GM23338 (cell line): ENCODE data around the gene TAF4. TPM values are rescaled to one million over a fixed set of nuclear protein-coding genes. Genes with fewer than 3 reads are reported as not detected.

Experiments used
- ATAC-seq: fragments of 200-7000 bp; cut with Tn5 transposase; 3 replicates; pipeline ENCODE4 v1.9.1; 2020
- DNase-seq: peaks from one replicate; pipeline ENCODE4 v3.0.0-alpha.2; 2015; ENCODE audit warnings: low spot score
- H2AFZ ChIP-seq: fragments of 200-600 bp; sonication (generic); 2 replicates; pipeline ENCODE4 v1.8.0; 2016; ENCODE audit warnings: antibody characterized with exemption, mild to moderate bottlenecking, moderate library complexity
- H3F3A ChIP-seq: fragments of 200-600 bp; sonication (generic); replicated peaks from 2 replicates; pipeline ENCODE4 v1.8.0; 2017; ENCODE audit warnings: antibody characterized with exemption, mixed run types, low read depth
- H3K27ac ChIP-seq: fragments of 200-600 bp; sonication (generic); 2 replicates; pipeline ENCODE4 v1.6.1; 2016; ENCODE audit warnings: low read depth
- H3K27me3 ChIP-seq: fragments of 200-600 bp; sonication (generic); 2 replicates; pipeline ENCODE4 v1.8.0; 2016; ENCODE audit warnings: mild to moderate bottlenecking, mixed run types, moderate library complexity; ENCODE audit not compliant: insufficient read depth
- H3K36me3 ChIP-seq: fragments of 200-600 bp; sonication (generic); 2 replicates; pipeline ENCODE4 v1.8.0; 2016; ENCODE audit warnings: mild to moderate bottlenecking; ENCODE audit not compliant: insufficient read depth
- H3K4me1 ChIP-seq: fragments of 200-600 bp; sonication (generic); 2 replicates; pipeline ENCODE4 v1.8.0; 2016; ENCODE audit warnings: mild to moderate bottlenecking, moderate library complexity; ENCODE audit not compliant: insufficient read depth
- H3K4me2 ChIP-seq: fragments of 200-600 bp; sonication (generic); 2 replicates; pipeline ENCODE4 v1.7.1; 2017; ENCODE audit warnings: mixed run types
- H3K4me3 ChIP-seq: fragments of 200-600 bp; sonication (generic); 2 replicates; pipeline ENCODE4 v1.6.1; 2016; ENCODE audit warnings: mixed run types
- H3K79me2 ChIP-seq: fragments of 200-600 bp; sonication (generic); replicated peaks from 2 replicates; pipeline ENCODE4 v1.8.0; 2017; ENCODE audit warnings: mild to moderate bottlenecking; ENCODE audit not compliant: insufficient read depth
- H3K9me2 ChIP-seq: fragments of 200-600 bp; sonication (generic); 2 replicates; pipeline ENCODE4 v1.8.0; 2017; ENCODE audit not compliant: insufficient read depth
- H4K20me1 ChIP-seq: fragments of 200-600 bp; sonication (generic); replicated peaks from 2 replicates; pipeline ENCODE4 v1.8.0; 2017; ENCODE audit warnings: mild to moderate bottlenecking; ENCODE audit not compliant: insufficient read depth
- H3K27ac Mint-ChIP-seq: 2 replicates; pipeline ENCODE4 v1.8.0; 2020; ENCODE audit warnings: inconsistent platforms, mild to moderate bottlenecking, moderate library complexity, mixed read lengths
- H3K27me3 Mint-ChIP-seq: 3 replicates; pipeline ENCODE4 v1.8.0; 2022; ENCODE audit warnings: low read depth, mild to moderate bottlenecking, moderate library complexity, mixed read lengths, inconsistent platforms; ENCODE audit not compliant: insufficient read depth, poor library complexity
- H3K36me3 Mint-ChIP-seq: 3 replicates; pipeline ENCODE4 v1.8.0; 2021; ENCODE audit warnings: low read depth, mild to moderate bottlenecking, inconsistent platforms, moderate library complexity, mixed read lengths
- H3K4me1 Mint-ChIP-seq: 3 replicates; pipeline ENCODE4 v1.8.0; 2020; ENCODE audit warnings: mild to moderate bottlenecking, inconsistent platforms, mixed read lengths
- H3K4me3 Mint-ChIP-seq: 3 replicates; pipeline ENCODE4 v1.8.0; 2021; ENCODE audit warnings: moderate library complexity, mild to moderate bottlenecking, inconsistent platforms, mixed read lengths
- H3K9me3 Mint-ChIP-seq: 3 replicates; pipeline ENCODE4 v1.8.0; 2020; ENCODE audit warnings: moderate library complexity, mild to moderate bottlenecking, inconsistent platforms, mixed read lengths
- CREB1 ChIP-seq: fragments of 250-450 bp; sonication (Bioruptor Pico); IDR thresholded peaks from 2 replicates; pipeline ENCODE4 v1.5.0; 2020; ENCODE audit warnings: low read depth, mild to moderate bottlenecking, moderate library complexity
- CTCF ChIP-seq, 2 experiments: fragments of 200-600 bp in 1 of 2; sonication (generic) in 1 of 2; conservative IDR thresholded peaks; 2 replicates each; pipeline versions ENCODE4 v1.5.1 to v1.6.1; 2016 to 2017; ENCODE audit warnings: antibody characterized with exemption in 2 of 2, low read depth in 2 of 2, mild to moderate bottlenecking in 2 of 2, moderate library complexity in 1 of 2
- ETS1 ChIP-seq: IDR thresholded peaks from 2 replicates; pipeline ENCODE4 v1.6.1; 2016; ENCODE audit warnings: antibody characterized with exemption
- EZH2 ChIP-seq: fragments of 200-600 bp; sonication (generic); IDR thresholded peaks from one replicate; pipeline ENCODE4 v1.8.0; 2017; ENCODE audit warnings: antibody characterized with exemption, mild to moderate bottlenecking, low read depth; ENCODE audit not compliant: unreplicated experiment
- EZH2phosphoT487 ChIP-seq: fragments of 200-600 bp; sonication (generic); IDR thresholded peaks from one replicate; pipeline ENCODE4 v1.8.1; 2018; ENCODE audit warnings: antibody characterized with exemption; ENCODE audit not compliant: unreplicated experiment
- JUNB ChIP-seq: IDR thresholded peaks from one replicate; pipeline ENCODE4 v1.6.1; 2016; ENCODE audit warnings: antibody characterized with exemption; ENCODE audit not compliant: unreplicated experiment
- NANOG ChIP-seq: IDR thresholded peaks from 2 replicates; pipeline ENCODE4 v1.6.1; 2016; ENCODE audit warnings: antibody characterized with exemption, borderline replicate concordance
- POLR2AphosphoS5 ChIP-seq: IDR thresholded peaks from 2 replicates; pipeline ENCODE4 v1.6.1; 2016; ENCODE audit warnings: antibody characterized with exemption, low read depth
- STAT1 ChIP-seq: IDR thresholded peaks from one replicate; pipeline ENCODE4 v1.6.1; 2016; ENCODE audit warnings: antibody characterized with exemption; ENCODE audit not compliant: unreplicated experiment
- ZNF114 ChIP-seq: fragments of 250-450 bp; sonication (Bioruptor Pico); IDR thresholded peaks from 2 replicates; pipeline ENCODE4 v1.5.0; 2020; ENCODE audit warnings: mild to moderate bottlenecking, moderate library complexity
- ZNF331 ChIP-seq: fragments of 250-450 bp; sonication (Bioruptor Pico); IDR thresholded peaks from 2 replicates; pipeline ENCODE4 v1.5.0; 2020; ENCODE audit warnings: low read depth, mild to moderate bottlenecking, moderate library complexity
- polyA plus RNA-seq: library from polyadenylated mRNA; unstranded; fragments of >200 nt; fragmentation: Nextera tagmentation; extraction: Ambion mirVana; gene quantifications from 2 replicates; pipeline ENCODE4 v1.2.1, GENCODE V29; 2016
- total RNA-seq: library from RNA; depleted of rRNA; stranded (reverse); fragments of >200 nt; shearing (Covaris generic); gene quantifications from 2 replicates; pipeline ENCODE4 v1.2.3, GENCODE V29; 2014
- TF ChIP-seq, protein P1 (sequence below): IDR thresholded peaks from one replicate; pipeline ENCODE4 v1.6.1; 2018; ENCODE audit warnings: antibody characterized with exemption; ENCODE audit not compliant: unreplicated experiment
- TF ChIP-seq, protein P2 (sequence below): fragments of 250-450 bp; sonication (Bioruptor Pico); IDR thresholded peaks from 2 replicates; pipeline ENCODE4 v1.5.0; 2020; ENCODE audit warnings: mild to moderate bottlenecking, moderate library complexity

The TAF4 gene
- total and polyA plus RNA-seq, 2 experiments from 2014 or later: 7.2 to 60.0 TPM

DNA sequence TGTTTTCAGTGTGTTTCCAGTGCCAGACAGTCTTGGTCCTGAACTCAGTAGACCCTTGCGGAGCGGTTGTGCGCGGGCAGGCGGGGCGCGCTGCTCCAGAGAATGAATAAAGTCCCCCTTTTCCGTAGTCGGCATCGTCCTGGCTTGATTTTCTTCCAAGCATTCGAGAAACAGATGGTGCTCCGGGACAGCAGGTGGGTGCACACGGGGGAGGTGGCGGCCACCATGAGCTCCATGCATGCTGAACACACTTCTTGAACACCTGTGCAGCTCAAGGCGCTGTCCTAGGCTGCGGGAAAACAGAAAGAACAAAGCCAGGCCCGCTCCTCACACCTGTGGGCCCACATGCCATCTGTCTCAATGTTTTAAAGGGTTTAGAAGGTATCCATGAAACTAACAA is 125.2 kb downstream of the TAF4 start:
- no peak overlapping the region for H3K4me3 Mint-ChIP-seq
- H3K4me1 Mint-ChIP-seq: peaks cover 18% of the 10 kb centered on the region
- H3F3A ChIP-seq: no peaks in the 10 kb centered on the region
- ATAC-seq (no peak), DNase-seq (no peak)
- no peaks in the 10 kb centered on the region for H3K9me2 ChIP-seq
- H3K4me2 ChIP-seq: no peak overlapping the region
- TF ChIP-seq CREB1: no peak
- no peak for TF ChIP-seq STAT1
- TF ChIP-seq ETS1: no peak
- TF ChIP-seq ZNF114 (CRISPR knock-in tag): no peak
- TF ChIP-seq CTCF (conservative IDR thresholded peaks at IDR 0.05; ENCODE audit: low read depth in 2 of 2): no peak
- TF ChIP-seq ZNF331 (CRISPR knock-in tag): no peak
- TF ChIP-seq POLR2AphosphoS5: no peak
- TF ChIP-seq, protein P1, sequence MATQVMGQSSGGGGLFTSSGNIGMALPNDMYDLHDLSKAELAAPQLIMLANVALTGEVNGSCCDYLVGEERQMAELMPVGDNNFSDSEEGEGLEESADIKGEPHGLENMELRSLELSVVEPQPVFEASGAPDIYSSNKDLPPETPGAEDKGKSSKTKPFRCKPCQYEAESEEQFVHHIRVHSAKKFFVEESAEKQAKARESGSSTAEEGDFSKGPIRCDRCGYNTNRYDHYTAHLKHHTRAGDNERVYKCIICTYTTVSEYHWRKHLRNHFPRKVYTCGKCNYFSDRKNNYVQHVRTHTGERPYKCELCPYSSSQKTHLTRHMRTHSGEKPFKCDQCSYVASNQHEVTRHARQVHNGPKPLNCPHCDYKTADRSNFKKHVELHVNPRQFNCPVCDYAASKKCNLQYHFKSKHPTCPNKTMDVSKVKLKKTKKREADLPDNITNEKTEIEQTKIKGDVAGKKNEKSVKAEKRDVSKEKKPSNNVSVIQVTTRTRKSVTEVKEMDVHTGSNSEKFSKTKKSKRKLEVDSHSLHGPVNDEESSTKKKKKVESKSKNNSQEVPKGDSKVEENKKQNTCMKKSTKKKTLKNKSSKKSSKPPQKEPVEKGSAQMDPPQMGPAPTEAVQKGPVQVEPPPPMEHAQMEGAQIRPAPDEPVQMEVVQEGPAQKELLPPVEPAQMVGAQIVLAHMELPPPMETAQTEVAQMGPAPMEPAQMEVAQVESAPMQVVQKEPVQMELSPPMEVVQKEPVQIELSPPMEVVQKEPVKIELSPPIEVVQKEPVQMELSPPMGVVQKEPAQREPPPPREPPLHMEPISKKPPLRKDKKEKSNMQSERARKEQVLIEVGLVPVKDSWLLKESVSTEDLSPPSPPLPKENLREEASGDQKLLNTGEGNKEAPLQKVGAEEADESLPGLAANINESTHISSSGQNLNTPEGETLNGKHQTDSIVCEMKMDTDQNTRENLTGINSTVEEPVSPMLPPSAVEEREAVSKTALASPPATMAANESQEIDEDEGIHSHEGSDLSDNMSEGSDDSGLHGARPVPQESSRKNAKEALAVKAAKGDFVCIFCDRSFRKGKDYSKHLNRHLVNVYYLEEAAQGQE: no peak
- TF ChIP-seq, protein P2, sequence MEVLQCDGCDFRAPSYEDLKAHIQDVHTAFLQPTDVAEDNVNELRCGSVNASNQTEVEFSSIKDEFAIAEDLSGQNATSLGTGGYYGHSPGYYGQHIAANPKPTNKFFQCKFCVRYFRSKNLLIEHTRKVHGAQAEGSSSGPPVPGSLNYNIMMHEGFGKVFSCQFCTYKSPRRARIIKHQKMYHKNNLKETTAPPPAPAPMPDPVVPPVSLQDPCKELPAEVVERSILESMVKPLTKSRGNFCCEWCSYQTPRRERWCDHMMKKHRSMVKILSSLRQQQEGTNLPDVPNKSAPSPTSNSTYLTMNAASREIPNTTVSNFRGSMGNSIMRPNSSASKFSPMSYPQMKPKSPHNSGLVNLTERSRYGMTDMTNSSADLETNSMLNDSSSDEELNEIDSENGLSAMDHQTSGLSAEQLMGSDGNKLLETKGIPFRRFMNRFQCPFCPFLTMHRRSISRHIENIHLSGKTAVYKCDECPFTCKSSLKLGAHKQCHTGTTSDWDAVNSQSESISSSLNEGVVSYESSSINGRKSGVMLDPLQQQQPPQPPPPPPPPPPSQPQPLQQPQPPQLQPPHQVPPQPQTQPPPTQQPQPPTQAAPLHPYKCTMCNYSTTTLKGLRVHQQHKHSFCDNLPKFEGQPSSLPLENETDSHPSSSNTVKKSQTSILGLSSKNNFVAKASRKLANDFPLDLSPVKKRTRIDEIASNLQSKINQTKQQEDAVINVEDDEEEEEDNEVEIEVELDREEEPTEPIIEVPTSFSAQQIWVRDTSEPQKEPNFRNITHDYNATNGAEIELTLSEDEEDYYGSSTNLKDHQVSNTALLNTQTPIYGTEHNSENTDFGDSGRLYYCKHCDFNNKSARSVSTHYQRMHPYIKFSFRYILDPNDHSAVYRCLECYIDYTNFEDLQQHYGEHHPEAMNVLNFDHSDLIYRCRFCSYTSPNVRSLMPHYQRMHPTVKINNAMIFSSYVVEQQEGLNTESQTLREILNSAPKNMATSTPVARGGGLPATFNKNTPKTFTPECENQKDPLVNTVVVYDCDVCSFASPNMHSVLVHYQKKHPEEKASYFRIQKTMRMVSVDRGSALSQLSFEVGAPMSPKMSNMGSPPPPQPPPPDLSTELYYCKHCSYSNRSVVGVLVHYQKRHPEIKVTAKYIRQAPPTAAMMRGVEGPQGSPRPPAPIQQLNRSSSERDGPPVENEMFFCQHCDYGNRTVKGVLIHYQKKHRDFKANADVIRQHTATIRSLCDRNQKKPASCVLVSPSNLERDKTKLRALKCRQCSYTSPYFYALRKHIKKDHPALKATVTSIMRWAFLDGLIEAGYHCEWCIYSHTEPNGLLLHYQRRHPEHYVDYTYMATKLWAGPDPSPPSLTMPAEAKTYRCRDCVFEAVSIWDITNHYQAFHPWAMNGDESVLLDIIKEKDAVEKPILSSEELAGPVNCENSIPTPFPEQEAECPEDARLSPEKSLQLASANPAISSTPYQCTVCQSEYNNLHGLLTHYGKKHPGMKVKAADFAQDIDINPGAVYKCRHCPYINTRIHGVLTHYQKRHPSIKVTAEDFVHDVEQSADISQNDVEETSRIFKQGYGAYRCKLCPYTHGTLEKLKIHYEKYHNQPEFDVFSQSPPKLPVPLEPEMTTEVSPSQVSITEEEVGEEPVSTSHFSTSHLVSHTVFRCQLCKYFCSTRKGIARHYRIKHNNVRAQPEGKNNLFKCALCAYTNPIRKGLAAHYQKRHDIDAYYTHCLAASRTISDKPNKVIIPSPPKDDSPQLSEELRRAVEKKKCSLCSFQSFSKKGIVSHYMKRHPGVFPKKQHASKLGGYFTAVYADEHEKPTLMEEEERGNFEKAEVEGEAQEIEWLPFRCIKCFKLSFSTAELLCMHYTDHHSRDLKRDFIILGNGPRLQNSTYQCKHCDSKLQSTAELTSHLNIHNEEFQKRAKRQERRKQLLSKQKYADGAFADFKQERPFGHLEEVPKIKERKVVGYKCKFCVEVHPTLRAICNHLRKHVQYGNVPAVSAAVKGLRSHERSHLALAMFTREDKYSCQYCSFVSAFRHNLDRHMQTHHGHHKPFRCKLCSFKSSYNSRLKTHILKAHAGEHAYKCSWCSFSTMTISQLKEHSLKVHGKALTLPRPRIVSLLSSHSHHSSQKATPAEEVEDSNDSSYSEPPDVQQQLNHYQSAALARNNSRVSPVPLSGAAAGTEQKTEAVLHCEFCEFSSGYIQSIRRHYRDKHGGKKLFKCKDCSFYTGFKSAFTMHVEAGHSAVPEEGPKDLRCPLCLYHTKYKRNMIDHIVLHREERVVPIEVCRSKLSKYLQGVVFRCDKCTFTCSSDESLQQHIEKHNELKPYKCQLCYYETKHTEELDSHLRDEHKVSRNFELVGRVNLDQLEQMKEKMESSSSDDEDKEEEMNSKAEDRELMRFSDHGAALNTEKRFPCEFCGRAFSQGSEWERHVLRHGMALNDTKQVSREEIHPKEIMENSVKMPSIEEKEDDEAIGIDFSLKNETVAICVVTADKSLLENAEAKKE (CRISPR knock-in tag): no peak
- no peak for TF ChIP-seq EZH2phosphoT487
- TF ChIP-seq EZH2: no peak
- no peak for TF ChIP-seq NANOG
- no peak for TF ChIP-seq JUNB
- no peaks in the 10 kb centered on the region for H3K36me3 Mint-ChIP-seq
- H3K27me3 ChIP-seq: no peaks in the 10 kb centered on the region
- no peak overlapping the region for H3K27ac Mint-ChIP-seq
- H3K9me3 Mint-ChIP-seq: no peaks in the 10 kb centered on the region
- H3K4me3 ChIP-seq: no peak overlapping the region
- no peaks in the 10 kb centered on the region for H3K79me2 ChIP-seq
- H3K4me1 ChIP-seq: no peaks in the 10 kb centered on the region
- no peaks in the 10 kb centered on the region for H3K36me3 ChIP-seq
- H4K20me1 ChIP-seq: no peaks in the 10 kb centered on the region
- no peak overlapping the region for H2AFZ ChIP-seq
- peaks cover 2% of the 10 kb centered on the region for H3K27me3 Mint-ChIP-seq
- no peak overlapping the region for H3K27ac ChIP-seq
